HG02763 (cell line): ENCODE measurements around the gene CNN1.
"Not testable (repeated sequence)": the region's sequence is repeated elsewhere in the genome, so short reads cannot be mapped to it uniquely, and the experiment has no call there.

Experiments
- ATAC-seq: cut with Tn5 transposase; IDR thresholded peaks from one replicate; pipeline ENCODE4 v1.9.1; 2021; ENCODE audit warnings: mild to moderate bottlenecking, moderate library complexity; ENCODE audit not compliant: unreplicated experiment

Gene CNN1

DNA sequence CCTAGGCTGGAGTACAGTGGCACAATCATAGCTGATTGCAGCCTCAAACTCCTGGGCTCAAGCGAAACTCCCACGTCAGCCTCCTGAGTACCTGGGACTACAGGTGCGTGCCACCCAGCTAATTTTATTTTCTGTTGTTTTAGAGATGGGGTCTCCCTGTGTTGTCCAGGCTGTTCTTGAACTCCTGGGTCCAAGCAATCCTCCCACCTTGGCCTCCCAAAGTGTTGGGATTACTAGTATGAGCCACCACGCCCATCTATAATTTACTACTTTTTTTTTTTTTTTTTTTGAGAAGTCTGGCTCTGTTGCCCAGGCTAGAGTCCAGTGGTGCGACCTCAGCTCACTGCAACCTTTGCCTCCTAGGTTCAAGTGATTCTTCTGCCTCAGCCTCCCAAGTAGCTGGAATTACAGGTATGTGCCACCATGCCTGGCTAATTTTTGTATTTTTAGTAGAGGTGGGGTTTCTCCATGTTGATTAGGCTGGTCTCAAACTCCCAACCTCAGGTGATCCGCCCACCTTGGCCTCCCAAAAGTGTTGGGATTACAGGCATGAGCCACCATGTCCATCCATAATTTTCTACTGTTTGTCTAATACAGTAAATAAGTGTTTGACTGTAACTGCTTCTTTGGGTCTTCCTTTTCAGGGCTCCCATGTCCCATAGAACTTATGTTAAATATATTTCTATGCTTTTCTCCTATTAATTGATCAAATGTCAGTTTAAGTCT is 25.6 kb downstream of the CNN1 start:
- not testable (repeated sequence) for ATAC-seq

DNA sequence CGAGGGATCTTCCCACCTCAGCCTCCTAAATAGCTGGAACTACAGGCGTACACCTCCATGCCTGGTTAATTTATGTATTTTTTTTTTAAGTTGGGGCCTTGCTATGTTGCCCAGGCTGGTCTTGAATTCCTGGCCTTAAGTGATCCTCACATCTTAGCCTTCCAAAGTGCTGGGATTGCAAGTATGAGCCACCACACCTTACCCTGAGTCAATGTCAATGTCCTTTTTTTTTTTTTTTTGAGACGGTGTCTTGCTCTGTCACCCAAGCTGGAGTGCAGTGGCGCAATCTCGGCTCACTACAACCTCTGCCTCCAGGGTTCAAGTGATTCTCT is 27.0 kb downstream of the CNN1 start:
- ATAC-seq, result not testable (repeated sequence)

DNA sequence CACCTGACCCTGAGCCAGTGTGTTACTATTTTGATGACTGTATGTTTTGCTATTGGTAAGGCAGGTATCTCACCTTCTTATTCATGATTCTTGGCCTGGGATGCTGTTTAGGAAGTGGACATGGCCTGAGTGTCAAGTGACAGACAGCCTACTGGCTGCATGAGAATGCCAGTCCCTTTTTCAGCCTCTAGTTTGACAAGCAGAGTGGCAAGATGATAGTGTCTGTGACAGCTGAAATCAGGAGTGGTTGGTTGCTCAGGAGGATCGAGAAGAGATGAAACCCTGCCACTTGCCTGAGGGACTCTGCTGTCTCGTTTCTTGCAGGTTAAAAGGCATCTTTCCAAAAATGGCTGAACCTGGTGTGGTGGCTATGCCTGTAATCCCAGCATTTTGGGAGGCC is 27.5 kb downstream of the CNN1 start:
- no peak for ATAC-seq

- ATAC-seq, result no peak
Observed at GRCh38 chr19:11570039-11570462, 31.4 kb downstream of the CNN1 start.

DNA sequence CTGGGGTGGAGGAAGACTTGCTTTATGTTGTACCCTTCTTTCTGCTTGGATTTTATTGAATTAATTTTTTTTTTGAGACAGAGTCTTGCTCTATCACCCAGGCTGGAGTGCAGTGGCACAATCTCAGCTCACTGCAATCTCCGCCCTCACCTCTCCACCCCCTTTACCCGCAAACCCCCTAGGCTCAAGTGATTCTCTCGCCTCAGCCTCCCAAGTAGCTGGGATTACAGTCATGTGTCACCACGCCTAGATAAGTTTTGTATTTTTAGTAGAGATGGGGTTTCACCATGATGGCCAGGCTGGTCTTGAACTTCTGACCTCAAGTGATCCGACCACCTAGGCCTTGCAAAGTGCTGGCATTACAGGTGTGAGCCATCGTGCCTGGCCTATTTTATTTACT is 34.7 kb downstream of the CNN1 start:
- ATAC-seq, result not testable (repeated sequence)

GRCh38 chr19:11573763-11574162 is 35.1 kb downstream of the CNN1 start:
- not testable (repeated sequence) for ATAC-seq

DNA sequence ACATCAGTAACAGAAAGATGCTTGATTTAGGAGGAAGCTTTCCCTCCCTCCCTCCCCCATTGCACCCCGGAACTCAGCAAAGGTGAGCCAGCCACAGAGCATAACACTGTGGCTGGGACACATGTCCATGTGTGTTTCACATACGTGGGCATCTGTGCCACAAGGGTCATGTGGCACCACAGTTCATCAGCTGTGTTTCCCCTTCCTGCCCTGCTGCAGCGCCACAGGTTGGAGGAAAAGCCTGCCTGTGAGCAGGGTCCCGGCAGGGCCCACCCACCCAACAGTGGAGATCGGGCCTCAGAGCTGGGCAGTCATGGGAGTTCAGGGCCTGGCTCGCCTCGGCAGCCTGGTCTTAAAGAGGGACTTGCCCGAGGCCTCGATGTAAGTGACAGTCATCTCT is 36.0 kb downstream of the CNN1 start:
- no peak for ATAC-seq

DNA sequence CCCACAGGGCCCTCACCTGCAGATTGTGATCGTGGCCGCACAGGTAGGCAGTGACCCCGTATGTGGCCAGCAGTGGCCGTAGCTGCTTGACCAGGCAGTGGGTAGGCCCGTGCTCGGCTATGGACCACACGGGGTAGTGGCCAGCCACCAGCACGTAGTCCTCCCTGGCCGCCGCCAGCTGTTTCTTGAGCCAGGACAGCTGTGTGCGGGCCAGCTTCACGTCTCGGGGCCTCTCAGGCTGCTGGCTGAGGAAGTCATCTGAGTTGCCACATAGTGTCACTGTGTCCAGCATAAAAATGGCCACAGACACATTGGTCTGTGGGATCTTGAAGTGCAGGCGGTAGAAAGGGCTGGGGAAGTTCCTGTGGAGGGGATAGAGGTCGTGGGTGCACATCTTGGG is 37.6 kb downstream of the CNN1 start:
- no peak for ATAC-seq

GRCh38 chr19:11577451-11578257 is 39.0 kb downstream of the CNN1 start, which contains the start of gene ACP5:
Gene ACP5, minus strand, starts transcription at chr19:11577645. Its CDS starts 328 bp downstream, at chr19:11577317.
- no peak for ATAC-seq

- ATAC-seq, result no peak
Observed at GRCh38 chr19:11578258-11579142, 39.8 kb downstream of the CNN1 start.

- ATAC-seq, result no peak
Observed at GRCh38 chr19:11580116-11580515, 41.5 kb downstream of the CNN1 start.

GRCh38 chr19:11581740-11582139 is 43.1 kb downstream of the CNN1 start:
- ATAC-seq, result peak; percentile 73

- ATAC-seq, result no peak
Observed at GRCh38 chr19:11586331-11586730, 47.7 kb downstream of the CNN1 start.

- ATAC-seq, result no peak
Observed at GRCh38 chr19:11587302-11587974, 48.8 kb downstream of the CNN1 start.

DNA sequence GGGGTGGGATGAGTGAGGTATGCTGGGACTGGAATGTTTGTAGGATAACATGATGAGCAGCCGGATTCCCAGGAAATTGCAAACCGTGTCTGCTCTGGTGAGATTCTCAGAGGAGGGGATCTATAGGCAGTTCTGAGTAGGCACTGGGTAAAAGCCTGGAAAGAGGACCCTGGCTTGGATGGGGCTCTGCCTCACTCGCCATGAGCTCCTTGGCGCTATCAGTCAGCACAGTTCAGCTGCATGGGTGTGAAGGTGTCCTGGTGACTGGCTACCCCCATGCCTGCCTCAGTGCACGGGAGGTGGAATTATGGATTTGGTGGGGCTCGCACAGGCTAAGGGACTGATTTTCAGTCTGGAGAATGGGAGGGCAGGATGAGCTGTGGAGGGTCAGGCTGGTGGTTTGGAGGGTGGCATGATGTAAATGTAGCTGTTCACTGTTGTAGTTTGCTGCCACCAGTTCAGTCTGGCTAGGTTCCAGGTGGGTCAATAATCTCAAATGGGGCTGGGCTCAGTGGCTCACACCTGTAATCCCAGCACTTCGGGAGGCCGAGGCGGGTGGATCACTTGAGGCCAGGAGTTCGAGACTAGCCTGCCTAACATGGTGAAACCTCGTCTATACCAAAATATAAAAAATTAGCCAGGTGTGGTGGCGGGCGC is 49.5 kb downstream of the CNN1 start:
- no peak for ATAC-seq

DNA sequence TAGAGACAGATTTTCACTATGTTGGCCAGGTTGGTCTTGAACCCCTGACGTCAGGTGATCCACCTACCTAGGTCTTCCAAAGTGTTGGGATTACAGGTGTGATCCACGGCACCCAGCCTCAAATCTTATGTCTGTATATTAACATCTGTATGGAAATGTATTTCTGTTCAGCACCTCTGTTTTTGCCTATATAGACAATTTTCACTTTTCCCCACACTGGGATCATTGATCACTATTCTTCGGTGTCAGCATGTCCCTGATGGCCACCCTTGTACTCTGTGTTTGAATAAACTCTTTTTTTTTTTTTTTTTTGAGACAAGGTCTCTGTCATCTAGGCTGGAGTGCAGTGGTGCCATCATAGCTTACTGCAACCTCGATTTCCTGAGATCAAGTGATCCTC is 55.4 kb downstream of the CNN1 start:
- ATAC-seq, result no peak

DNA sequence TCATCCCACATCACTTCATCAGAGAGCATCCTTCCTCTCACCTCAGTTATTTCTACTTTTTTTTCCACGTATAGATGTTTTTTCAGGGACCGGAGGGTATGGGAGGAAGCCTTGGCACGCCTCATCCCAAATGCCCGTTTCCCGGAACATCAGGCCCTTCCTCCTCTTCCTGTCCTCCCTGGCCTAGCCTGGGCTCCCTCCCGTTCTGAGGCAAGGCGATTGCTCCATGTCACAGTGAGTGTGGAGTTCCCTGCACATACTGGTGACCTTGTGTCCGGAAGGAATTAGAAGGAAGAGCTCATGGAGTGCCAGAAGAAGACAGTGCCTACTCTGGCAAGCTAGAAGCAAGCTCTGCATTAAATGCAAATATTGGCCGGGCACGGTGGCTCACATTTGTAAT is 57.5 kb downstream of the CNN1 start:
- no peak for ATAC-seq

DNA sequence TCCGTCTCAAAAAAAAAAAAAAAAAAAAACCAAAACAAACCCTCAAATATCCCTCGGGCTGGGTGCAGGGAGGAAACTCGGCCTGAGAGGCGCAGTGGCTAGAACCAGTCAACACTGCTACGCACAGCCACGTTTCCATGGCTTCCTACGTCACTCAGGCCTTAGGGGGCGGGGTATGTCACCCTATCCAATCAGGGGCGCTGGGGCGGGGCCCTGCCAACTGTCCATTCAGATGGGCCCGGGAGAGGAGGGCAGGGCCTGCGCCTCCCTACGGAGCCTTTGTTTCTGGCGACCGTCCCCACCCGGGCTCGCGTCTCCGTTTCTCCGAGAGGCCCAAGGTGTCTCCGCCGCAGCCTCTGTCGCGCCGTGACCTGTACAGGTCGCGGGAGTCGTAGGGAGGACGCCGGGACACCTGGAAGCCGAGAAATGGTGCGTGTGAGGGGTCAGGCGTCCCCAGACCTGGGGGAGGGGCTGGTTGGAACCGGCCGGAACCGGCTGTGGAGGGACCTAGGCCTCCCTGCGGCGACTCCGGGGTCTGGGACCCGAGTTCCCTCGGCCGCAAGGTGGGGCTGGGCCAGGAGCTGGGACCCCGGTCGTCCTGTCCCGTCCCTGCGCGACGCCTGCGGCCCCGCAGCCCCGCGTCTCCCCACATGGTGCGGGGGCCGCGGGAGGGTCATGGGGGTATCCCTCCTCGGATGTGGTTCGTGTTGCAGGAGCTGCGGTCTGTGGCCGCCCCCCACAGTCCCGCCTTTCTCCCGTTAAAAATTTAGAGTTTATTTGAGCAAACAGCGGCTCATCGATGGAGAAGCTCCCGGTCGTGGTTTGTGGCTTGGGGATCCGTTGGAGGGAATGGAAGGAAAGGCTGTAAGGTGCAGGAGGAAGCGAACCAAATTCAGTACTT is 58.8 kb downstream of the CNN1 start, which contains the start of gene ZNF627:
Gene ZNF627 (plus strand): TSS at position 282 of the 901 bp plus-strand sequence. CDS start 145 bp downstream, at position 427.
- ATAC-seq, result peak; percentile 97

DNA sequence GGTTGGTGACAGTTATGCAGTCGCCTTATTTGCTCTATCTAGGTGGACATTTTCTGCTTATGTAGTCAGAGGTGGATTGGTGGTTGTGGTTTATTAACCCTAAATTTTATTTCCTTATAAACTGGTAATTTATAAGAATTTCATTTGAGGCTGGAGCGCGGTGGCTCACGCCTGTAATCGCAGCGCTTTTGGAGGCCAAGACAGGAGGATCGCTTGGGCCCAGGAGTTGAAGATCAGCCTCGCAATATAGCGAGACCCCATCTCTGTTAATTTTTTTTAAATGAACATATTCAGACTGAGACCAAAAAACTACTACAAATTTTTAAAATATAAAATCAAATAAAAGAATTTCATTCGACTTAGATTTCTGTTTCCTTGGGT is 59.4 kb downstream of the CNN1 start:
- ATAC-seq, result no peak
